Upper lobe of left lung (tissue), 4 donors: Measurements from ENCODE around the gene S100P.

Source experiments
- CTCF ChIP-seq, 6 experiments: fragments of 450-650 bp in 4 of 6; fragments of 200-600 bp in 2 of 6; sonication (generic) in 2 of 6; IDR thresholded peaks; one replicate each; pipeline ENCODE4 v1.5.1; 2016 to 2019; ENCODE audit warnings: antibody characterized with exemption in 6 of 6
- EP300 ChIP-seq, 4 donors: sonication (generic); formaldehyde crosslinking; IDR thresholded peaks; one replicate each; pipeline ENCODE4 v1.5.1; 2017; ENCODE audit warnings: antibody characterized with exemption in 4 of 4, control low read depth in 2 of 4

GRCh38 chr4:6706173-6706572 is 12.5 kb downstream of the S100P start:
- TF ChIP-seq CTCF (IDR thresholded peaks at IDR 0.05) (no peak), EP300 (IDR thresholded peaks at IDR 0.05) (no peak)
